ENCODE data around the gene NT5DC3.

- no peak for TF ChIP-seq CTCF (IDR thresholded peaks at IDR 0.05)
- TF ChIP-seq POLR2A (IDR thresholded peaks at IDR 0.05) = no peak
These were observed 58.6 kb downstream of the NT5DC3 start for GRCh38 chr12:103782399-103782798.
